Left kidney (tissue), 2 donors: ENCODE results near the gene SLC30A7. TPM values are rescaled to one million over a fixed set of nuclear protein-coding genes. Genes with fewer than 3 reads are reported as not detected.
"Not testable (repeated sequence)": the region's sequence is repeated elsewhere in the genome, so short reads cannot be mapped to it uniquely, and the experiment has no call there.

ENCODE experiments used
- DNase-seq: peaks from one replicate; pipeline ENCODE4 v3.0.0-alpha.2; 2013
- polyA plus RNA-seq: library from polyadenylated mRNA; unstranded; fragments of 120-200 nt; gene quantifications from one replicate; pipeline ENCODE4 v1.2.1, GENCODE V29; 2013; ENCODE audit not compliant: insufficient read length

The SLC30A7 gene
- polyA plus RNA-seq, 1 donor: 24.1 TPM

DNA sequence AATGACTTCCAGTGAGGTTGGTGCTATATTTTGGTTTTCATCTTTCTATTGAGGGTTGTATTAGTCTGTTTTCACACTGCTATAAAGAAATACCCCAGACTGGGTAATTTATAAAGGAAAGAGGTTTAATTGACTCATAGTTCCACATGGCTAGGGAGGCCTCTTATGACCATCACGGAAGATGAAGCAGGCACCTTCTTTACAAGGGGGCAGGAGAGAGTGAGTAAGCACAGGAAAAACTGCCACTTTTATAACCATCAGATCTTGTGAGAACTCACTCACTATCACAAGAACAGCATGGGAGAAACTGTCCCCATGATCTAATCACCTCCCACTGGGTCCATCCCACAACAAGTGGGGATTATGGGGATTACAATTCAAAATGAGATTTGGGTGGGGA, 6.9 kb upstream of the SLC30A7 start:
- DNase-seq: not testable (repeated sequence)

DNA sequence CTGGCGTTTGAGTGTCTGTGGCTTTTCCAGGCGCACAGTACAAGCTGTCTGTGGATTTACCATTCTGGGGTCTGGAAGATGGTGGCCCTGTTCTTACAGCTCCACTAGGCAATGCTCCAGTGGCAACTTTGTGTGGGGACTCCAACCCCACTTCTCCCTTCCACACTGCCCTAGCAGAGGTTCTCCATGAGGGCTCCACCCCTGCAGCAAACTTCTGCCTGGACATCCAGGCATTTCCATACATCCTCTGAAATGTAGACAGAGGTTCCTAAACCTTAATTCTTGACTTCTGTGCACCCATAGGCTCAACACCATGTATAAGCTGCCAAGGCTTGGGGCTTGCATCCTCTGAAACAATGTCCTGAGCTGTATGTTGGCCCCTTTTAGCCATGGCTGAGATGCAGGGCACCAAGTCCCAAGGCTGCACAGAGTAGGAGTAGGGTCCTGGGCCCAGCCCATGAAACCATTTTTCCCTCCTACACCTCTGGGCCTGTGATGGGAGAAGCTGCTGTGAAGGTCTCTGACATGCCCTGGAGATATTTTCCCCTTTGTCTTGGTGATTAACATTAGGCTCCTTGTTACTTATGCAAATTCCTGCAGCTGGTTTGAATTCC, 5.9 kb upstream of the SLC30A7 start:
- DNase-seq: not testable (repeated sequence)

DNA sequence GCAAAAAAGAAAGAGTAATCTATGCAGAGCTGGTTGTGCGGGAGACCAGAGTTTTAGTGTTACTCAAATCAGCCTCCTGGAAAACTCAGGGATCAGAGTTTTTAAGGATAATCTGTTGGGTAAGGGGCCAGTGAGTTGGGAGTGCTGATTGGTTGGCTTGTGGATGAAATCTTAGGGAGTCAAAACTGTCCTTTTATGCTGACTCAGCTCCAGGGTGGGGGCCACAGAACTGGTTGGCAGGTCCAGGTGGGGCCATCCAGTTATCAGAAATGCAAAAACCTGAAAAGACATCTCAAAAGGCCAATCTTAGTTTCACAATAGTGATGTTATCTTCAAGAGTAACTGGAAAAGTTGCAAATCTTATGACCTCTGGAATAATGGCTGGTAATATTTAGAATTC, 4.5 kb upstream of the SLC30A7 start:
- no peak for DNase-seq

DNA sequence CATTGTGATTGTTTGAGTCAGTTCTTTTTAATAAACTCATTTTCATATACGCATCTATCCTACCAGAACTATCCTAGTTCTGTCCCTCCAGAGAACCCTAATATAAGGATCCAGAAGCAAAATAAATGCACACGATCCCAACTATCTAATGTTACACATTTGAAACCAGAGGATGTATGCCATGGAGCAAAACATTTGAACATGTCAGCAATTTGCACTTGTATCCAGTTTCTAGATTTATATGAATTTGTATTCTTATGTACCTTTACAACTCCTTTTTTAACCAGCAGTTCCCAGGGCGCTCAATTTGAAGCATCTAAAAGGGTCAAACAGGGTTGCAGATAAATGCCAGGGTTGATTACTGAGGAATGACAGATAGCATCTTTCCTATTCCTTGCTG, 3.3 kb upstream of the SLC30A7 start:
- no peak for DNase-seq

DNA sequence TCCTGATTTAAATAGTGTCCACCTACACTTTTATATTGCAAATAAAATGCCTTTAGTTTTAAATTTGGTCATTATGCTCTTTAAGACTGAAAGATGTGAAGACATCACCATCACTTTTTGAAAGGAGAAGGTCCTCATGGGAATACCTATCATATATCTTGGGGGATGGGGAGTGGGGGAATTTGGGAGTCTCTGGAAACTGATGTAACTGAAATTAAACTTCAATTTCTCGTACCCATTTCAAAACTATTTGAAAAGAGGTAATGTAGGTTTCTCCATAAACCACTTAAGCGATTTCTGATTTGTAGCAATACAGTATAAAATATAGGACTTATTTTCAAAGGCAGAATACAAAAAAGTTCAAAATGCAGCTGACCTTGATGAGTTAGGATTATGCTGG, 2.2 kb upstream of the SLC30A7 start:
- peak; percentile 7 for DNase-seq

DNA sequence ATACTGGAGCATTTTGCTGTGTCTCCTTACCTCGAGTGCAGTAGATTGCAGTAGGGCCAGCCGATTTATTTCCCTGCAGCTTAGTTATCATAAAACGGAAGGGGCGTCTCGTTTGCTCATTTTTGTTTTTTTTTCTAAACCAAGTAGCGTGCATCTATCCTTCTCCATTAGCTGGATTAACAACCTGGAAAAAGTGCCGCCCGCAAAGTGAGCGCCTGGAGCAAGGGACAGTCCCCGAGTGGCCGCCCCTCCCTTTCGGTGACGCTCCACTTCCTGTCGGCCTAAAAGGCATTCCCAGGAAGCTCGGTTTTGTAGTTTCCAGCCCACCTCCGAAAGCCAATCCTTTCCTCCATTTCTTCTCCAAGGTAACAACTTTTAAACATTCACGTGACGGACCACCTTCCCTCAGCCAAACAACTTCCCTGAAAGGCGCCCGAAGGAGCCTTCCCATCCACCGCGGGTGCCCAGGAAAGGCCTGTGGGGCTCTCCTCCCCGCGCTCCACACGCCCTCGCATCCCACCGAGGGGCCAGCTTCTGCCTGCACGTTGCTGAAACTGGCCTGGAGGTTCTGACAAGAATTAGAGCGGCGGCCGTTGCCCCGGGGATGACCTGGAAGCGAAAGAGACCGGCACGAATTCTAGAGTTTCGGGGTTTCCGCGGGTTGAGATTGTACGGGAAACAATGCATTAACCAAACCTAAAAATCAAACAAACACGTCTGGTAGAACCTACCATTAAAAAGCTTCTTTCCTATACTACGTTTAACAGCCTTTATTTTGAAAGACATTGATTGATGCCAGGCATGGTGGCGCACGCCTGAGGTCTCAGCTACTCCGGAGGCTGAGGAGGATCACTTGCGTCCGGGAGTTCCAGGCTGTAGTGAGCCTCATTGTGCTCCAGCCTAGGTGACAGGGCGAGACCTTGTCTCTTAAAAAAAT, 1.0 kb upstream of the SLC30A7 start, which contains the start of gene EXTL2:
TSS of gene EXTL2 (minus strand) at position 240 of the 937 bp plus-strand sequence. CDS start 6,085 bp downstream, outside the sequence.
- peak; percentile 91 for DNase-seq

DNA sequence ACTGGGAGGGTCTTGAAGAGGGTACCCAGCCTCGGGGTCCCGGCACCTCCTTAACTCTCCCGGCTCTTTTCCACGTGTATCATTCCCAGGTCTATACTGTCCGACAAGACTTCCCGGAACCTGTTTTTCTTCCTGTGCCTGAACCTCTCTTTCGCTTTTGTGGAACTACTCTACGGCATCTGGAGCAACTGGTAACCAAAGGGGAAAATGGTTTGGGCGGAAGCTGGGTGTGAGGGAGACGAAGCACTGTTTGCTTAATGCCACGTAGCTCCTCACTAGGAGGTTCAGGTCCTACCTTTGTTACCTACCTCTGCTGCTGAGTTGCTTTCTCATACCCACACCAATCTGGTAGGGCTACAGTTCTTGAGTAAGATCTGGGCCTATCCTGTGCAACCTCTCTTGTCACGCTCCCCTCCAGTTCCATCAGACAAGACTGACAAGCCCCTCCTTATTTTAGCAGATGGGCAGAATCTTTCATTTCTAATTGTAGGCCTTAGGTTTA, 642 bp downstream of the SLC30A7 start:
- DNase-seq: peak; percentile 26

DNA sequence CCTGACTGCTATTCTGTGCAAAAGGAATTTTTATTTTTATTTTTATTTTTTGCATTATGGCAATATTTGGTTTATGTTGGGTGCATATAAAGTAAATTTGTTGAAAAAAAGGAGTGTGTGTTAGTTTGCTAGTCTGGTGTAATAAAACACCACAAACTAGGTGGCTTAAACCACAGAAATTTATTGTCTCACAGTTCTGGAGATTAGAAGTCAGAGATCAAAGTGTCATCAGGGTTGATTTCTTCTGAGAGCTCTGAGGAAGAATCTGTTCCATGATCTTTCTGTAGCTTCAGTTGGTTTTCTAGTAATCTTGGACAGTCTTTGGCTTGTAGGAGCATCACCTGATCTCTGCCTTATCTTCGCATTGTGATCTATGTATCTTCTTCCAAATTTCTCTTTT, 6.5 kb downstream of the SLC30A7 start:
- no peak for DNase-seq

DNA sequence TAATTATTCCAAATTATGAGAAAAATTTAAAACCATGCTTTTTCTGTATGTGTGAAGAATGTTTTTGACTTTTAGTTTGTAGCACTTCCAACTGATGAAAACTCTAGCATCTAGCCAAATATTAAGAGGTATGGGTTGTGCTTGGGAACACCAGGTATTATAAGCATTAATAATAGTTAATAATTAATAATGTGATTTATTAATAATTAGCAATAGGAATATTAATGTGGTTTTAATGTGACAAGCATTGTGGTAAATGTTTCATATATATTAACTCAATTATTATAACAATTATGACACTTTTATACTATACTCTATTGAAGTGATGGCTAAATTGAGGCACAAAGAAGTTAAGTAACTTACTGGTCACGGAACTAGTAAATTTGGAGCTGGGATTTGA, 7.9 kb downstream of the SLC30A7 start:
- DNase-seq: no peak

DNA sequence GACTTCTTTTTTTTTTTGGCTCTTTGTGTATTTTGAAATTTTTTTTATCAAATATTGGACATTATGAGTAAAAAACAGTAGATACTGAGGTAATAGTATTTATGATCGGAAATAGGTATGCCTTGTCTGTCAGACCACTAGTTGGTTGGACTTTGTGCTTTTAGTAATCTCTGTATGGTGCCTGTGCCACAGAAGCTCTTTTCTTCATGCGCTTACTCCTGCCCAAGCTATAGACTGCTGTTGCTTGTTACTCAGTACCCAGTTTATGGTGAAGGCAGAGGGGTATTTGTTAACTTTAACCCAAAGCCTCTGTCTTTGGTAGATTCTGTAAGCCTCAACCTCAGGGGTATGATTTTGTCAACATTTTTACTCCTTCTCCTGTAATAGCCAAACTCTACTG, 8.6 kb downstream of the SLC30A7 start:
- no peak for DNase-seq

DNA sequence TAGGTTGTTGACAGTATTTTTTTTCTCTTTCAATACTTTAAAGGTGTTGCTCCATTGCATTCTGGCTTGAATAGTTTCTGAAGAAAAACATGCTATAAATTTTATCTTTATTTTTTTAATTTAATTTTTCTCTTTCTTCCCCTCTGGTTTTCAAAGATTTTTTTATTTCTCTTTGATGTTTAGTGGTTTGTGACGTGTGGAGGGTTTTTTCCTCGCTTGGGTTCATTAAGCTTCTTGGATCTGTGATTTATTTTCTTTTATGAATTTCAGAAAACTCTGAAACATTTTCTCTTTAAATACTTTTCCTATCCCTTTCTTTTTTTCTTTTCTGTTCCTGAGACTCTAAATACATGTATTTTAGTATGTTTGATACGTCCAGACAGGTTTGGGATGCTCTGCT, 9.3 kb downstream of the SLC30A7 start:
- no peak for DNase-seq

DNA sequence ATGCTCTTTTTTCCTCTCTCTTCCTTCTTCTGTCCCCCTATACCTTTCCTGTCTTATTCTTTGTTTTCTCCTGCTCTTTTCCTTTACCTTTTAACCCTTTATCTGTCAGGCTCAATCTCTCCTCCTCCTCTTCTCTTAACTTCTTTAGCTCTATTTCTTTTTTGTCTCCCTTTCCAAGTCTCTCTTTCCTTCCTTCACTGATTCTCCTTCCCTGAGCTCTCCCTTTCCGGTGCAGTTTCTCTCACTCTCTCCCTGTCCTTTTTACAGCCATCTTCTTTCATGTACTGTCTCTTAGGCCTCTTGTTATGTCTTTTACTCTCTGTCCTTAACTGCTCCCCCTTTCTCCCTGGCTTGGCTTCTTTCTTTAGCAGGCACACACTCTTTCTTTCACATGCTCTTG, 12.0 kb downstream of the SLC30A7 start:
- DNase-seq: no peak

DNA sequence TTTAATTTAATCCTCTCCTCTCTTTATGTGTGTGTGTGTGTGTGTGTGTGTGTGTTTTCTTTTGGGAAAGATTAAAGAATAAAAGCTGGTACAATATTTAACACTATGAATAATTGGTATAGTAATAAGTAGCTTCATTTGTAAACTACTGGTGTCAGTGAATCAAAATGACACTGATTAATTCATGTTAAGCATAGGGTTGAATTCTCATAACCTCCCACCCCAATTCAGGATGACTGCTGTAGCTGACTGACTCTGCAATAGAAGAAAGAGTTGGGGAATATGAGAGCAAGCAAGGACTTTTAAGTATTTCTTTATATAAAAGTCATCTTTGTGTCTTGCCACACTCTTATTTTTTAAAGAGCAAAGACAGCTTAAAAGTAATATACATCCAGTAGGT, 13.1 kb downstream of the SLC30A7 start:
- DNase-seq: no peak

DNA sequence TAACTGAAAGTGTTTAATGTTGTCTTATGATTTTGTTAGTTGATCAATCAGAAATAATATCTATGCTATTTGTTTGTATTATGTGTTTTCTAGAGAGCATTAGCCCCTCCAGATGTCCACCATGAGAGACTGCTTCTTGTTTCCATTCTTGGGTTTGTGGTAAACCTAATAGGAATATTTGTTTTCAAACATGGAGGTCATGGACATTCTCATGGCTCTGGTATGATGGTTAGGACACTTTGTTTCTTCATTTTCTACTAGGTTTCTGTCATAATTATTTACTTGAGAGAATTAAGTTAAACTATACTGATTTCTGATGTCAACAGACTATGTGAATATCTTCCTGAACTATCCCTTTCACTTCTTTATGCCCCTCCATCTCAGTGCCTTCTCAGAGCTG, 16.1 kb downstream of the SLC30A7 start:
- DNase-seq: no peak

DNA sequence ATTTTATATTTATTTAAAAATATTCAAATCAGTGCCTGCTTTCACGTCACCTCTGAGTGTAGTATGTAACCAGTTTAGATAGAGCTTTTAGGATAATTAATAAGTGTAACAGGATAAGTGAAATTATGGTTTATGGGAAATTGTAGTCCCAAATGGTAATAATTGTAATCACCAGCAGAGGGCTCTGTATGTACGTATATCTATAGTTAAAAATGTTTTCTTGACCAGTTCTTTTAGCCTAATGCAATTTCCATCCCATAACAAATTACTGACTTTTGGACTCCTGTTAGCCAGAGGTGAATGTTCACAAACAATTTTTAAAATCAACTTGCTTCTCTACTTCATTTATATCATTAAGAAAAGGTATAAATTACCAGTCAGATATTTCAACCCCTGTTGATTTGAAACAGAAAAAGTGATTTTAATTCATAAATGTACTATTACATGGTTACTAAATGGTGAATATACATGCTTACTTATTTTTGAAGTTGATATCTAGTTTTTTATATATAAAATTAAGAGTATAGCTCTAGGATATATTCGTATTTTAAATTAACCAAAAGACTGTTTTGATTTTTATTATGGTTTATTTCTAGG, 25.3 kb downstream of the SLC30A7 start:
- peak; percentile 60 for DNase-seq

DNA sequence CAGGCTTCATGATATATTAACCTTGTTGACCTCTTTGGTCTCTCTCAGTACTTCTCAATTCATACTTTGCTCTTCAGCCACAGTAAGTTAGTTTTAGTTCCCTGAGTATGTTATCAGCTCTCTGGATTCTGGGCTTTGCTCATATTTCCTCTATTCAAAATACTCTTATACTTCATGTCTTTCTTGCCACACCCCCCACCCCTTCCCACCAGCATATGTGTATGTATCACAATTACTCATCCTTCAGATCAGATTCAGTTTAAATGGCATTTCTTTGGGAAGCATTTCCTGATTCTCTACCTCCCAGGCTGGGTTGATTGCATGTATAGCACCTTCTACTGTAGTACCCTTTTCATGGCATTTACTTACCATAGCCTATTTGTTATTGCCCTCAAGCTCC, 28.3 kb downstream of the SLC30A7 start:
- no peak for DNase-seq

DNA sequence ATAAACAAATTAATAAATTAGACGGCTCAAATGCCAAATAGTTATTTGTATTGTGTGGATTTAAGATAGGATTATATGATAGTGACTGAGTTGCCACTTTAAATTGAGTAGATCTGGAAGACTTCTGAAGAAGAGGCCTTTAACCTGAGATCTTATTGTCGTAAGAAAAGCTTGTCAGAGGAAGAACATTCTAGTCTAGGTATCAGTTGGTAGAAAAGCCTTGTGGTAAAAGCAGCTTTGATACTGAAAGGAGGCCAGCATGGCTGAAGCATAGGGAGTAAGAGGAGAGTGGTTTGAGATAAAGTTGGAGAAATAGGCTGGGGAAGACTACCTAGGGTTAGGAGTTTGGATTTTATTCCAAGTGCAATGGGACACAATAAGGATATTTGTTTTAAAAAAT, 29.1 kb downstream of the SLC30A7 start:
- DNase-seq: no peak

DNA sequence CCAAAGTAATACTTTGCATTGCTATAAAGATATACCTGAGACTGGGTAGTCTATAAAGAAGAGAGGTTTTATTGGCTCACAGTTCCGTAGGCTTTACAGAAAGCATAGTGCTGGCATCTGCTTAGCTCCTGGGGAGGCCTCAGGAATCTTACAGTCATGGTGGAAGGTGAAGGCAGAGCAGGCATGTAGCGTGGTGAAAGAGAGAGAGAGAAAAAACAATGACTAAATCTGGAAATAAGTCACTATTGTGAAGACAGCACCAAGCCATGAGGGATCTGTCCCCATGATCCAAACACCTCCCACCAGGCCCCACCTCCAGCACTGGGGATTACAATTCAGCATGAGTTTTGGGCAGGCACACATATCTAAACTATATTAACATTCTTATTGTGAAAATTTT, 30.4 kb downstream of the SLC30A7 start:
- DNase-seq: no peak

DNA sequence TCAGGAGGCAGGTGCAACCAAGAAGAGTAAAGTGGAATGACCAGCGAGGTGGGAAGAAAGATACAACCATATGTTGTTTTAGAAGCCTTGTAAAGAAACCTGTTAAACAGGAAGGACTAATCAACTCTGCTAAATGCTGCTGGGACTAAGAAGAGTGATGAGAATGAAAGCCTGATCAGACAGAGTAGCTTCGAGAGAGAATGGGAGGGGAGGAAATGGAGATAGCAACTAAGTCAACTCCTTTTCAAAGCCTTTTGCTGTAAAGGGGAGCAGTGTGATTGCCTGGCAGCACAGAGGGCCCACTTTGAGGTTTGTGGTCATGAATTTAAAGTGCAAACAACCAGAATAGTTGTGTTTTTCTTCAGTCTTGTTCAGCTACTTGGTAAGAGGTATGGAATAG, 31.4 kb downstream of the SLC30A7 start:
- no peak for DNase-seq

DNA sequence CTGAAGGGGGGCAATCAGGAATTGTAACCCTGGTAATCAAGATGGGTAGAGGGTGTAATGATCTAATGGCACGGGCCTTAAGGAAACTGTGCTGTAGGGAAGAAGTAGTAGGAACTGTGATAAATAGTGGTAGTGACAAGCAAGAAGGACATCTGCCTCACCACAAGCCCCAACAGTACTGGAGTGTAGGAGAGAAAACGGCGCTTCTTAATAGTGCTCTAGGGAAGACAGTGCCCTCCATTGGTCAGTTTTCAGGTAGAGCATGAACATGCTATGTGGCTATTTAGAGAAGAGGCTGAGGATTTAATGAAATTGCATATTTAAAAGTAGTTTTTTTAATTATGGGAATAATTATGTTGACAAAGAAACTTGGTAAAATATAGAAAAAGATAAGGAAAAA, 32.2 kb downstream of the SLC30A7 start:
- no peak for DNase-seq

DNA sequence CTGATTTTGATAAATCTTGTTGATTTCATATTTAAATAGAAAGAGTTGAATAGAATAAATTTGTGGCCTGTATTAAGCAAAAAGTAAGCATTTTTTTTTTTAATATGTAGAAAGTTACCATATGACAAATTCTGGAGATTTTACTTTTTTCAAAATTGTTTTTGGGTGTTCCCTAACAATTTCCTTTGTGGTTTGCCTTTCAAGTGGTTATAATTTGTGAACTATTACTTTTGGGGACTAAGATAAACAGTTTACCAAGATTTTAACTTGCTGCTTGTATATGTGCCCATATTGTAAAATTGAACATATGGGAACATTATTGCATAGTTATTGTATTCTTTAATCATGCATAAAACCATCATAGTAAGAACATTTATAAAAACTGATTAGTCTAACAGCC, 34.6 kb downstream of the SLC30A7 start:
- no peak for DNase-seq

DNA sequence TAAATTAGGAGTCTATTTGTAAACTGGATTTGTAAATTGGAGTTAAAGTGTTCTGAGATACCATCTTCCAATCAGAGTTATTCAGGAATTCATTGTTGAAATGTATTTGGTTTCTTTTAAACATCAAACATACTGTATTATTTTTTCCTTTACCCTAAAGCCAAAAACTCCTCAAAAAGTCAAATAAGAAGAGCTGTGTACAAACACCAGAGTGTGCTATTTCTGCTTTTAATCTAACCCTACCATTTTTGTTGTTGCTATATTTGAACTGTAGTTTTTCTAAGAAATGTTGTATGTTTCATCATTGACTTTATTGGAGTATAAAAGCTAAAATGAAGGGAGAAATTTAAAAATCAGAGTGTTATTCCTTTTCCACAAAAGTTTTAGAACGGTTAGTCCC, 35.8 kb downstream of the SLC30A7 start:
- DNase-seq: no peak

DNA sequence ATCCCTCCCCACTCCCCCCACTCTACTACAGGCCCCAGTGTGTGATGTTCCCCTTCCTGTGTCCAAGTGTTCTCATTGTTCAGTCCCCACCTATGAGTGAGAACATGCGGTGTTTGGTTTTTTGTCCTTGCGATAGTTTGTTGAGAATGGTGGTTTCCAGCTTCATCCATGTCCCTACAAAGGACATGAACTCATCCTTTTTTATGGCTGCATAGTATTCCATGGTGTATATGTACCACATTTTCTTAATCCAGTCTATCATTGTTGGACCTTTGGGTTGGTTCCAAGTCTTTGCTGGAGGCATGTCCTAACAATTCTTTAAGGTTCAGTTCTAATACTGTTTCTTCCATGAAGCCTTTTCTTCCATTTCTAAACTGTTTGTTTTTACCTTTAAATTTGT, 37.7 kb downstream of the SLC30A7 start:
- DNase-seq: not testable (repeated sequence)
